ENCODE results near the gene L2HGDH. TPM values are rescaled to one million over a fixed set of nuclear protein-coding genes. Genes with fewer than 3 reads are reported as not detected.

Gene L2HGDH
- total RNA-seq, 1 experiment from 2014 or later: 24.0 TPM

GRCh38 chr14:50231475-50232275 is 80.4 kb downstream of the L2HGDH start, which contains the start of gene SOS2 (continued):
- TF ChIP-seq, protein P1, sequence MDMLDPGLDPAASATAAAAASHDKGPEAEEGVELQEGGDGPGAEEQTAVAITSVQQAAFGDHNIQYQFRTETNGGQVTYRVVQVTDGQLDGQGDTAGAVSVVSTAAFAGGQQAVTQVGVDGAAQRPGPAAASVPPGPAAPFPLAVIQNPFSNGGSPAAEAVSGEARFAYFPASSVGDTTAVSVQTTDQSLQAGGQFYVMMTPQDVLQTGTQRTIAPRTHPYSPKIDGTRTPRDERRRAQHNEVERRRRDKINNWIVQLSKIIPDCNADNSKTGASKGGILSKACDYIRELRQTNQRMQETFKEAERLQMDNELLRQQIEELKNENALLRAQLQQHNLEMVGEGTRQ (CRISPR knock-in tag; IDR thresholded peaks at IDR 0.05): no peak; the same call in 1 of the 2 replicates
- TF ChIP-seq NFYB (CRISPR knock-in tag; conservative IDR thresholded peaks at IDR 0.05; ENCODE audit: low read depth) (no peak), MXD4 (CRISPR knock-in tag; IDR thresholded peaks at IDR 0.05; ENCODE audit: borderline replicate concordance) (no peak), MAX (CRISPR knock-in tag; IDR thresholded peaks at IDR 0.05) (peak; percentile 43; the same call in 1 of the 2 replicates), NFE2L1 (CRISPR knock-in tag; IDR thresholded peaks at IDR 0.05) (no peak), FOXP1 (CRISPR knock-in tag; IDR thresholded peaks at IDR 0.05; ENCODE audit: borderline replicate concordance) (peak; percentile 78), PREB (CRISPR knock-in tag; IDR thresholded peaks at IDR 0.05; ENCODE audit: borderline replicate concordance) (0 out of 2 replicates have a peak, but pooled peaks have one; percentile 50), ATF6 (CRISPR knock-in tag; IDR thresholded peaks at IDR 0.05) (no peak), ZNF138 (CRISPR knock-in tag; conservative IDR thresholded peaks at IDR 0.05) (peak; percentile 68; the same call in 1 of the 2 replicates), TP53 (CRISPR knock-in tag; IDR thresholded peaks at IDR 0.05) (peak; percentile 82; the same call in 1 of the 2 replicates), ZNF317 (CRISPR knock-in tag; IDR thresholded peaks at IDR 0.05; ENCODE audit: borderline replicate concordance, low read depth) (no peak), TEAD4 (CRISPR knock-in tag; IDR thresholded peaks at IDR 0.05) (no peak), ATF1 (CRISPR knock-in tag; IDR thresholded peaks at IDR 0.05) (no peak), JUN (CRISPR knock-in tag; IDR thresholded peaks at IDR 0.05) (no peak)
- TF ChIP-seq, protein P2, sequence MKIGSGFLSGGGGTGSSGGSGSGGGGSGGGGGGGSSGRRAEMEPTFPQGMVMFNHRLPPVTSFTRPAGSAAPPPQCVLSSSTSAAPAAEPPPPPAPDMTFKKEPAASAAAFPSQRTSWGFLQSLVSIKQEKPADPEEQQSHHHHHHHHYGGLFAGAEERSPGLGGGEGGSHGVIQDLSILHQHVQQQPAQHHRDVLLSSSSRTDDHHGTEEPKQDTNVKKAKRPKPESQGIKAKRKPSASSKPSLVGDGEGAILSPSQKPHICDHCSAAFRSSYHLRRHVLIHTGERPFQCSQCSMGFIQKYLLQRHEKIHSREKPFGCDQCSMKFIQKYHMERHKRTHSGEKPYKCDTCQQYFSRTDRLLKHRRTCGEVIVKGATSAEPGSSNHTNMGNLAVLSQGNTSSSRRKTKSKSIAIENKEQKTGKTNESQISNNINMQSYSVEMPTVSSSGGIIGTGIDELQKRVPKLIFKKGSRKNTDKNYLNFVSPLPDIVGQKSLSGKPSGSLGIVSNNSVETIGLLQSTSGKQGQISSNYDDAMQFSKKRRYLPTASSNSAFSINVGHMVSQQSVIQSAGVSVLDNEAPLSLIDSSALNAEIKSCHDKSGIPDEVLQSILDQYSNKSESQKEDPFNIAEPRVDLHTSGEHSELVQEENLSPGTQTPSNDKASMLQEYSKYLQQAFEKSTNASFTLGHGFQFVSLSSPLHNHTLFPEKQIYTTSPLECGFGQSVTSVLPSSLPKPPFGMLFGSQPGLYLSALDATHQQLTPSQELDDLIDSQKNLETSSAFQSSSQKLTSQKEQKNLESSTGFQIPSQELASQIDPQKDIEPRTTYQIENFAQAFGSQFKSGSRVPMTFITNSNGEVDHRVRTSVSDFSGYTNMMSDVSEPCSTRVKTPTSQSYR (CRISPR knock-in tag; IDR thresholded peaks at IDR 0.05): 0 out of 2 replicates have a peak, but pooled peaks have one; percentile 60
- TF ChIP-seq, protein P3, sequence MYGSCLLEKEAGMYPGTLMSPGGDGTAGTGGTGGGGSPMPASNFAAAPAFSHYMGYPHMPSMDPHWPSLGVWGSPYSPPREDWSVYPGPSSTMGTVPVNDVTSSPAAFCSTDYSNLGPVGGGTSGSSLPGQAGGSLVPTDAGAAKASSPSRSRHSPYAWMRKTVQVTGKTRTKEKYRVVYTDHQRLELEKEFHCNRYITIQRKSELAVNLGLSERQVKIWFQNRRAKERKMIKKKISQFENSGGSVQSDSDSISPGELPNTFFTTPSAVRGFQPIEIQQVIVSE (CRISPR knock-in tag; IDR thresholded peaks at IDR 0.05; ENCODE audit: borderline replicate concordance): no peak
- TF ChIP-seq, protein P4, sequence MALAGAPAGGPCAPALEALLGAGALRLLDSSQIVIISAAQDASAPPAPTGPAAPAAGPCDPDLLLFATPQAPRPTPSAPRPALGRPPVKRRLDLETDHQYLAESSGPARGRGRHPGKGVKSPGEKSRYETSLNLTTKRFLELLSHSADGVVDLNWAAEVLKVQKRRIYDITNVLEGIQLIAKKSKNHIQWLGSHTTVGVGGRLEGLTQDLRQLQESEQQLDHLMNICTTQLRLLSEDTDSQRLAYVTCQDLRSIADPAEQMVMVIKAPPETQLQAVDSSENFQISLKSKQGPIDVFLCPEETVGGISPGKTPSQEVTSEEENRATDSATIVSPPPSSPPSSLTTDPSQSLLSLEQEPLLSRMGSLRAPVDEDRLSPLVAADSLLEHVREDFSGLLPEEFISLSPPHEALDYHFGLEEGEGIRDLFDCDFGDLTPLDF (CRISPR knock-in tag; IDR thresholded peaks at IDR 0.05): no peak
- TF ChIP-seq, protein P5, sequence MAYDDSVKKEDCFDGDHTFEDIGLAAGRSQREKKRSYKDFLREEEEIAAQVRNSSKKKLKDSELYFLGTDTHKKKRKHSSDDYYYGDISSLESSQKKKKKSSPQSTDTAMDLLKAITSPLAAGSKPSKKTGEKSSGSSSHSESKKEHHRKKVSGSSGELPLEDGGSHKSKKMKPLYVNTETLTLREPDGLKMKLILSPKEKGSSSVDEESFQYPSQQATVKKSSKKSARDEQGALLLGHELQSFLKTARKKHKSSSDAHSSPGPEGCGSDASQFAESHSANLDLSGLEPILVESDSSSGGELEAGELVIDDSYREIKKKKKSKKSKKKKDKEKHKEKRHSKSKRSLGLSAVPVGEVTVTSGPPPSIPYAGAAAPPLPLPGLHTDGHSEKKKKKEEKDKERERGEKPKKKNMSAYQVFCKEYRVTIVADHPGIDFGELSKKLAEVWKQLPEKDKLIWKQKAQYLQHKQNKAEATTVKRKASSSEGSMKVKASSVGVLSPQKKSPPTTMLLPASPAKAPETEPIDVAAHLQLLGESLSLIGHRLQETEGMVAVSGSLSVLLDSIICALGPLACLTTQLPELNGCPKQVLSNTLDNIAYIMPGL (CRISPR knock-in tag; IDR thresholded peaks at IDR 0.05): peak; percentile 91
- TF ChIP-seq, protein P6, sequence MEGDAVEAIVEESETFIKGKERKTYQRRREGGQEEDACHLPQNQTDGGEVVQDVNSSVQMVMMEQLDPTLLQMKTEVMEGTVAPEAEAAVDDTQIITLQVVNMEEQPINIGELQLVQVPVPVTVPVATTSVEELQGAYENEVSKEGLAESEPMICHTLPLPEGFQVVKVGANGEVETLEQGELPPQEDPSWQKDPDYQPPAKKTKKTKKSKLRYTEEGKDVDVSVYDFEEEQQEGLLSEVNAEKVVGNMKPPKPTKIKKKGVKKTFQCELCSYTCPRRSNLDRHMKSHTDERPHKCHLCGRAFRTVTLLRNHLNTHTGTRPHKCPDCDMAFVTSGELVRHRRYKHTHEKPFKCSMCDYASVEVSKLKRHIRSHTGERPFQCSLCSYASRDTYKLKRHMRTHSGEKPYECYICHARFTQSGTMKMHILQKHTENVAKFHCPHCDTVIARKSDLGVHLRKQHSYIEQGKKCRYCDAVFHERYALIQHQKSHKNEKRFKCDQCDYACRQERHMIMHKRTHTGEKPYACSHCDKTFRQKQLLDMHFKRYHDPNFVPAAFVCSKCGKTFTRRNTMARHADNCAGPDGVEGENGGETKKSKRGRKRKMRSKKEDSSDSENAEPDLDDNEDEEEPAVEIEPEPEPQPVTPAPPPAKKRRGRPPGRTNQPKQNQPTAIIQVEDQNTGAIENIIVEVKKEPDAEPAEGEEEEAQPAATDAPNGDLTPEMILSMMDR (IDR thresholded peaks at IDR 0.05): no peak

All from WTC11 (cell line).